GM19025 (cell line): ENCODE measurements around the gene D2HGDH.
"Not testable (repeated sequence)": the region's sequence is repeated elsewhere in the genome, so short reads cannot be mapped to it uniquely, and the experiment has no call there.

Experiments used
- ATAC-seq: cut with Tn5 transposase; IDR thresholded peaks from one replicate; pipeline ENCODE4 v1.9.1; 2021; ENCODE audit warnings: mild to moderate bottlenecking, low read depth, moderate library complexity; ENCODE audit not compliant: unreplicated experiment

D2HGDH gene

DNA sequence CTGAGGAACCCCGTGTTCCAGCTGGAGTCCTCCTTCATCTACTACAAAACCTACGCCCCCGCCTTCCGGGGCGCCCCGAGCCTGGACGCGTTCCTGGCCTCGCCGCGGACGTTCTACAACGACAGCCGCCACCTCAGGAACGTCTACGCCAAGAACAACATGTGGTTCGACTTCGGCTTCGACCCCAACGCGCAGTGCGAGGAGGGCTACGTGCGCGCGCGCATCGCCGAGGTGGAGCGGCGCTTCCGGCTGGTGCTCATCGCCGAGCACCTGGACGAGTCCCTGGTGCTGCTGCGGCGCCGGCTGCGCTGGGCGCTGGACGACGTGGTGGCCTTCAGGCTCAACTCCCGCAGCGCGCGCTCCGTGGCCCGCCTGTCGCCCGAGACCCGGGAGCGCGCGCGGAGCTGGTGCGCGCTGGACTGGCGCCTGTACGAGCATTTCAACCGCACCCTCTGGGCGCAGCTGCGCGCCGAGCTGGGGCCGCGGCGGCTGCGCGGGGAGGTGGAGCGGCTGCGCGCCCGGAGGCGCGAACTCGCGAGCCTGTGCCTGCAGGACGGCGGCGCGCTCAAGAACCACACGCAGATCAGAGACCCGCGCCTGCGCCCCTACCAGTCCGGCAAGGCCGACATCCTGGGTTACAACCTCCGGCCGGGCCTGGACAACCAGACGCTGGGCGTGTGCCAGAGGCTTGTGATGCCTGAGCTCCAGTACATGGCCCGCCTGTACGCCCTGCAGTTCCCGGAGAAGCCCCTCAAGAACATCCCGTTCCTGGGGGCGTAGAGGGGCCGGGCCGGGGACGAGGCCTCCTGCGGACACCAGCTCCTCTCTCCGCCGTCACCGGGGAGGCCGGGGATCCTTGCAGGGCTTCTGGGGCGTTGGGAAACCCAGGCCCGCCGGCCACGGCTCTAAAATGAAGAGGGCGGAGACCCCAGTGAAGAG lies 69.2 kb downstream of the D2HGDH start:
- ATAC-seq = no peak

DNA sequence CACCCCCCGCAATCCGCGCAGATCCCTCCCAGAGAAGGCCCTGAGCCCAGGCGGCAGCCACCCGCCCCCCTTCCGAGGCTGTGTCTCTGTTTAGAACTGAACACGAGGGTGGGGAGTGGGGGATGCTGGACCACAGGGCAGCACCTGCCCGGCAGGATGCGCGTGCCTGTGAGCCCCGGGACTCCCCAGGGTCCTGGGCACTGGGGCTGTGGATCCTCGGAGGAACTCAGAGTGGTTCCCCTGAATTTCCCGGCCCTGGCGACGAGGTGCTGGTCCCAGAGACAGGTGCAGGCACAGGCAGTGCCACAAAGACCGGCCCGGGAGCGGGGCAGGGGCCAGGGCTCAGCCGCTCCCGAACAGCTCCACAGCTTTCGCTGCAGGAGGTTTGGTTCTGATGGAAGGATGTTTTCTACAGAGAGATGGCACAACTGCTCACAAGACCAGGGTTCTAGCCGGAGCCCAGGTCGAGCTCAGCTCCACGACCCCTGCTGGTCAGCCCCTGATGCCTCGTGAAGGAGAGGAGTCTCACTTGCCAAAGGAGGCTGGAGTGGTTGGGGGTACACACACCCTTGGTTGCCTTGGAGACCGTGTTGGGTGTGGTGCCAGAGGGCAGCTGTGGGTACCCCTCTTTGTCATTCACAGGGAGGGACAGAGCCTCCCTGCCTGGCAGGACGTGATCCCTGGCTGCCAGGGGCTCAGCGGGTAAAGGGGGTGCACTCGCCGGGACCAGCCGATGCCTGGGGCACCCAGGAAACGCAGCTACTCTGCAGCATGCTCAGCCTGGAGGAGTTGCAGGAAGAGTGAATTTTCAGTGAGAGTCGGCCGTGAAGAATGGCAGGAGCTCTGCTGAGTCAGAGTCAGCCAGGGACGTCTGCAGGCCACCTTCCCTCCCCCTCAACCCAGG lies 70.1 kb downstream of the D2HGDH start:
- no peak for ATAC-seq

DNA sequence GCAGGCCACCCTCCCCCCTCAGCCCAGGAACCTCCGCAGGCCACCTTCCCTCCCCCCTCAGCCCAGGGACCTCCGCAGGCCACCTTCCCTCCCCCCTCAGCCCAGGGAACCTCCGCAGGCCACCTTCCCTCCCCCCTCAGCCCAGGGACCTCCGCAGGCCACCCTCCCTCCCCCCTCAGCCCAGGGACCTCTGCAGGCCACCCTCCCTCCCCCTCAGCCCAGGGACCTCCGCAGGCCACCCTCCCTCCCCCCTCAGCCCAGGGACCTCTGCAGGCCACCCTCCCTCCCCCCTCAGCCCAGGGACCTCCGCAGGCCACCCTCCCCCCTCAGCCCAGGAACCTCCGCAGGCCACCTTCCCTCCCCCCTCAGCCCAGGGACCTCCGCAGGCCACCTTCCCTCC lies 71.8 kb downstream of the D2HGDH start:
- ATAC-seq = not testable (repeated sequence)

DNA sequence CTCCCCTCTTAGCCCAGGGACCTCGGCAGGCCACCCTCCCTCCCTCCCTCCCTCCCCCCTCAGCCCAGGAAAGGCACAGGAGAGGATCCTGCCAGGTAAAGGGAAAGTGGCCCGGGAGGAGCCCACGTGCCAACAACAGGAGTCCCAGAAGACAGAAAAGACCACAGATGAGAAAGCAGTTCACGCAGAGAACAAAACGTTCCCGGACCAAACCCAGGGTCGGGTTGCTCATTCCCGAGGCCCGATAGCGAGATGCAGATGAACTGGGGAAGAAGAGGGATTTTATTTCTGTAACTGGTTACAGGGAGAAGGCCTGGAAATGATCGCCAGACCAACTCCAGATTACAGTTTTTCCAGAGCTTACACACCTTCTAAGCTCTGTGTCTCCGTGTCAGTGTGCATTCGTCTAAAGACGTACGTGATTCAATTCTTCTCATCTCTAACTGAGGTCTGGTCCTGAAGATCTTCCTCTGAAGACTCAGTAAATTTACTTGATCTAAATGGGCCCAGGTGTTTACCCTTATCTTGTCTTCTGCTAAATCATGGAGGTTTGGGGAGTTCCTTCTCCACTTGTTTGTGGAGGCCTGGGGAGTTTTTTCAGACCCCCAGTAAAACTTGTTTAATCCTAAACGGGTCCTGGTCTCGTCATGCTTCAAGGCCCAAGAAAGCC lies 73.8 kb downstream of the D2HGDH start:
- ATAC-seq = no peak

DNA sequence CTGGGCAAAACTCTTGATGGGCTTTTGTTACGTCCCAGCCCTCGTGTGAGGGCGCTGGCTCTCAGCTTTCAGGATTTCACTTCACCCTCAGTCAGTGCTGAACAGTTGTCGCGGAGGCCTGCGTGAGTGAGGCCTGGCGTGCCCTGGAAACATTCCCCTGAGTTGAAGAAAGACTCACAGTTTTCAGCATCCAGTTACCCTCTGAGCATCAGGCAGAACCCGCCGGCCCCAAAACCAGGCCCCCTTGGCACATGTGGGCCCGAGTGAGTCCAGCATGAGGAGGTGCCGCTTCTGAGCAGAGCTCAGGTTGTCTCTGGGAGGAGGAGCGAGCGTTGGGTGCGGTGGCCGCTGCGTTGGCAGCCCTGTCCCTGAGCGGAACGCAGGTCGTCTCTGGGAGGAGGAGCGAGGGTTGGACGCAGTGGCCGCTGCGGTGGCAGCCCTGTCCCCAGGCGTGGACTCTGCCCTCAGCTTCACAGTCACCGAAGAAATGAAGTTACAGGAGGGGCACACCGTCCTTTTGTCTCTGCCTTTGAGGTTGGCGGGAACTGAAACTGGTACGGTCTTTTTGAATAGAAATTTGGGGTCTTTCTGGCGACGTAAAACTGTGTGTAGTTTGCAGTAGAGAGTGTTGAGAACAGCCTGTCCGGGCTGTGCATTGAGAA lies 74.4 kb downstream of the D2HGDH start, which contains the start of gene NEU4:
Gene NEU4, plus strand, starts transcription at position 473 of the 662 bp plus-strand sequence. CDS start 5,292 bp downstream, outside the sequence.
- ATAC-seq = no peak

DNA sequence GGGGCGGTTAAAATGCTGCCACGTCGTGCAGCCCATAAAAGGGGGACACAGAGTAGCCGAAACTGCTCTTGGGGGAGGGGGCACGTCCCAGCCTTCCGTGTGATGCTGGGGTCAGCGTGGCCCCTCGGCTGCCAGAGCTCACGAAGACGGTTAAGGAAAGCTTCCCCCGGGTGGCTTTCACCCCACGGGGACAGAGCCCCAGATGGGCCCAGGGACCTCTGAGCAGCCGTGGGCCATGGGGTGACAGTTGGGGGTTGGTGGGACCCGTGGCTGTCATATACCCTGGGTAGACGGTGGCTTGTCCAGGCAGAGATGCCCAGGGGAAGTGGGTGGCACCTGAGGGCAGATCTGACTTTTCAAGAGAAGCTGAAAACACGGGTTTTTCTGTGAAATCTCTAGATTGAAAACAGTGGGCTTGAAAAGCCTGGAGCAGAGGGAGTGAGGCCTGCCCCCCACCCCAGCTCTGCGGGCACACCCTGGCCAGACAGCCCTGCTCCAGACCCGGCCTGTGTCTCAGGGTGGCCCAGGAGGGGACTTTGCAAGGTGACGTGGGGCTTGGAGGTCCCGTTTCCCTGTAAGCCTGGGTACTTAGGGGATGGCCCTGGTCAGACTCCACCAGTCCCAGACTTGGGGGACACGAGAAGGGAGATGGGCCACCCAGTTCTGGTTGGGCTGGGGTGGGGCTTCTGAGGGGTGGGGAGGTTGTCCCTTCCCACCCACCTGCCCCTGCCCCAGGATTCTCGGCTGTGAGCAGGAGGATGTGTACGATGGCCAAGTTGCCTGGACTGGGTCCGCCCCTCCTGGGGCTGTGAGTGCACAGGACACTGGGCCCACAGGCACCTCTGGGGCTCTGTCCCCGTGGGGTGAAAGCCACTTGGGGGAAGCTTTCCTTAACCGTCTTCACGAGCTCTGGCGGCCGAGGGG lies 75.2 kb downstream of the D2HGDH start:
- ATAC-seq = no peak

DNA sequence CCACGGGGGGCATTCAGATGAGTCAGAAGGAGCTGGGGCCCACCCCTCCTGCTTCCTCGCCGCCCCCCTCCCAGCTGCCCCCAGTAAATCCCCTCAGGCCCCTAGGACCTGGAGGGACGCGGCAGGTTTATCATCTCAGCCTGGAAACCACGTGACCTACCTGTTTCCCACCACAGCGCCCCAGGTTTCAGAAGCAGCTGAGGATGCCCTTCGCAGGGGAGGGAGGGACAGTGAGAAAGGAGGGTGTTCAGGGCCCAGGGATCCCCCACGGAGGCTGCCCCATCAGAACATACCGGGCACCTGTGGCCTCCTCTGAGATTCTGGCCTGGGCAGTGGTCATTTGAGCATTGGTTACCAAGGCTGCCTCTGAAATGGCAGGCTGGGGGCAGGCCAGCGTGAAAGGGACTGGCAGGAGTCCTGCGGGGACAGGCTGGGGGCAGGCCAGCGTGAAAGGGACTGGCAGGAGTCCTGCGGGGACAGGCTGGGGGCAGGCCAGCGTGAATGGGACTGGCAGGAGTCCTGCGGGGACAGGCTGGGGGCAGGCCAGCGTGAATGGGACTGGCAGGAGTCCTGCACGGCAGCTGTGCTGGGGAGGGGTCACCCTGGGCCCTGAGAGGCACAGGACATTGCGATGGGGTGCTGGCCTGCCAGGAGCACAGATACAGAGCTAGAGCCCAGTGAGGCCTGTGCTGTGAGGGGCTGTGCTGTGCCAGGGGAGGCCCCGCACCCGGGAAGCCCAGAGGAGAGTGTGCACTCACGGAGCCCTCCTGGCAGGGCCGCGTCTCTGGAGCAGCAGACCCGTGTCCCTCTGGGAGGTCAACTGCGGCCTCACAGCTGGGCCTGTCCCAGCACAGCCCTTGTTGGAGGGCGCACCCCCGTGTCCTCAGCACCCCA lies 76.1 kb downstream of the D2HGDH start:
- no peak for ATAC-seq

DNA sequence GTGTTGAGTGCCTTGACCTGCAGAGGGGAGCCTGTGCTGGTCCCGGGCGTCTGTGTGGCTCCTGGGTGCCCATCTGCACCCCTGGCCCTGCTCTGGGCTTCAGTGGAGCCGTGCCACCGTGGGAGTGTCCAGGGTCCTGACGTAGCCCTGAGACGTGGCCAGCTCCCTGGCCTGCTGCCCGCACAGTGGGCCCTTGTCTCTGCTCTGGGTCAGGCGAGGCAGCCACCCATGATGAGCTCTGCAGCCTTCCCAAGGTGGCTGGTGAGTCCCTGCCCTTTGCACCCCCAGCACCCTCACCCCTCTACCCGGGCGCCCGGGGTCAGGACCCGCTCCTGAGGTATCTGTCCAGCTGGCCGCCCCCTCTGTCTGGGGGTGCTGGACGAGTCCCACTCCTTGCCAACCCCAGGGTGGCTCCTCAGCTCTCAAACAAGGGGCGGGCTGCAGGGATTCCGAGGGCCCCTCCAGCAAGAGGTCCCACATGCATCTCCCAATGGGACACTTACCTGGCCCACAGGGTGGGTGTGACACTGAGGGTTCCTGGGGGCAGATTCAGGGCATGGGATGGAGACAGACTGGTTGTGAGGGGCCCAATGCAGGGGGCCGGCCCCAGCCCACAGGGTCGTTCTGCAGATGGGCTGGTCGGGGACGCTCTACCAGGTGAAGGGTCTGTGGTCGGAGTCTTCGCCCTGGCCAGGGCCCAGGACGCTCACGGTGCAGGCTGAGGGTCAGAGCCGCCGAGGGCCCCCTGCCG lies 76.9 kb downstream of the D2HGDH start:
- ATAC-seq = no peak

DNA sequence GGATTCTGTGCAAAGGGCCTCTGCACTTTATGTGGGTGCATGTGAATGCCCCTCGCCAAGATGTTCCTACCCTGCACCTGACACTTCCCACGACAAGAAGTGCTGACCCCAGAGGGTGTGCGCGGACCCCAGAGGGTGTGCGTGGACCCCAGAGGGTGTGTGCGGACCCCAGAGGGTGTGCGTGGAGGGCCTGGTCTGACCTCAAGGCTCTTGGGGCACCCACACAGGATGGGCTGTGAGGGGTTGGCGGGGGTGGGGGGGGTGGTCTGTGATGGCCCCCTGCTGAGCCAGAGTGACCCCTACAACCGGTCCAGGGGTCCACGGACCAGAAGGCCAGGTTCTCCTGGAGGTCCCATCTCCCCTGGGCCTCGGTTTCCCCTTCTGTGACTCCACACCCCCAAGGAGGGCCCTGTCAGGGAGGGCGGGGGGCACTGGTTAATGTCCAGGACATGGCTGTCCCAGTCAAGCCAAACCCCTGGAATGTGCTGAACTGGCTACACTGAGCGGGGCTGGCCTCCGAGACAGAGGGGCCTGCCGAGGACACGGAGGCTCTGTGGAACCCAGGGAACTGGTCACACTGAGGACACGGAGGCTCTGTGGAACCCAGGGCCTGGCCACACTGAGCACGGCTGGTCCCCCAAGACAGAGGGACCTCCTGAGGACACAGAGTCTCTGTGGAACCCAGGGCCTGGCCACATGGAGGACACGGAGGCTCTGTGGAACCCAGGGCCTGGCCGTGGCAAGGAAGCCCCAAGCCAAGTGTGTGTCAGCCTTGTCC lies 77.7 kb downstream of the D2HGDH start:
- no peak for ATAC-seq

DNA sequence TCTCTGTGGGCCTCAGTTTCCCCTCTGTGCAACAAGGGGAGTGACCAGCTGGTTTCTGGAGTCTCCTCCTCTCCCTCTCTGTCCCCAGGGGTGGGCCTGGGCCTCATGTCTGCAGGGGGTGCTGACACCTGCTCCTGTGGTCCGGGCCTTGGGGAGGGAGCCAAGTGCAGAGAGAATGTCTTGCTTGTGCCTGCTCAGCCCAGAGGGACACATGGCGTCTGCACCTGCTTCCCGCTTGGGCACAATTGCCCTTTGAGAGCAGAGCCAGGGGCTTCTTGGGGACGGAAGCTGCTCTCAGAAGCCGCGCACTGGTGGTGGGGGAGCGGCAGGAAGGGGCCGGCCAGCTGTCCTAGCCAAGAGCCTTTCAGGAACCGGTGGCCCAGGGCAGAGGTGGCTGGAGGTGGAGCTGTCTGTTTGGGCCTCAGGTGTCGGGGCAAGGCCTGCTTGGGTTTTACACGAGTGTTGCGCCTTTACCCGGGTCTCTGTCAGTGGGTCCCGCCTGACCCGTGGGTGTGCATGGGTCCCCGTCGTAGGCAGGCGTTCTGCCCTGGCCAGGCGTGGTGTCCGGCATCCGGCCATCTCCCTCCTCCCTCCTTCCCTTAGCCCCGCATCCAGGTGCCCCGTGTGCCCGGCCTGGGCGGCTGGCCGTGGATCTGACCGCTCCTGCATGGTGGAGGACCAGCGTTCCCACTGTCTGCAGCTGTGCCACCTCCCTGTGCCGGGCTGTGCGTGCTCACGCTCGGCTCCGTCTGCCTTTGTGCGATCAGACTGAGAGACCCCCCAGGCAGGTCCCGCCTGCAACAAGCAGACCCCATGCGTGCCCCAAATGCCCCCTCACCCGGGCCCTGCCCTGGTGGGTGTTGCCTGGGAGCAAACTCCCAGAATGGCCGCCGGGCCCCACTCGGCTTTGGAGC lies 78.6 kb downstream of the D2HGDH start:
- ATAC-seq = no peak

DNA sequence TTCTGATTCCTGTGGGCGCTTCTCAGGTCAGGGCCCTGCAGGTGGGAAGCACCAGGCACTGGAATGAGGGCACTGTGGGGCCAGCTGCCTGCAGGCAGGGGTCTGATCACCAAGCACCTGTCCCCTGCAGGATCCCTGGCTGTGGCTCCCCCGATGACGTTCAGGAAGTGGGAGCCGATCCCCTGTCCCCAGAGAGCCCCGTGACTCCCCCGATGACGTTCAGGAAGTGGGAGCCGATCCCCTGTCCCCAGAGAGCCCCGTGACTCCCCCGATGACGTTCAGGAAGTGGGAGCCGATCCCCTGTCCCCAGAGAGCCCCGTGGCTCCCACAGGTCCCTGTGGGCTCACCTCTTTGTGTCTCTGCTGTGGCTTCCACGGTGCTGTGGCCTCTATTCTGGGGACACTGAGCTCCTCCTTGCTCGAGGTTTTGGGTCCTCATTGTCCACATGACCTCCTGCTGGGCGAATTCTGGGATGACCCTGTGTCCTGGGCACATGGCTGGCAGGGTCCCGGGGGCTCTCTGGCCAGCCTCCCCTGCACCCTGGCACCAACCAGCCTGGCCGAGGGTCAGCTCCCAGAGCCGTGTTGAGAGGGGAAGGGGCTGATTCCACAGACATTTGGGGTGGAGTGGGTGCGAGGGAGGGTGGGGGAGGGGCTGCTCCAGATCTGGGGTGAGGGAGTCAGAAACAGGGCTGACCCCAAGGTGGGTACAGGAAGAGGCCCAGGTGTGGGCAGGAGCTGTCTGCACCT lies 79.4 kb downstream of the D2HGDH start:
- ATAC-seq = no peak

DNA sequence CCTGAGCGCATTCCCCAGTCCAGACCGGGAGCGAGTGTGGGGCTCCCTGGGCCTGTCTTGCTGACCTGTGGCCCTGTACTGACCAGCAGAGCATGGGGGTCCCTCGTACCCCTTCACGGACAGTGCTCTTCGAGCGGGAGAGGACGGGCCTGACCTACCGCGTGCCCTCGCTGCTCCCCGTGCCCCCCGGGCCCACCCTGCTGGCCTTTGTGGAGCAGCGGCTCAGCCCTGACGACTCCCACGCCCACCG lies 79.9 kb downstream of the D2HGDH start:
- ATAC-seq = no peak

DNA sequence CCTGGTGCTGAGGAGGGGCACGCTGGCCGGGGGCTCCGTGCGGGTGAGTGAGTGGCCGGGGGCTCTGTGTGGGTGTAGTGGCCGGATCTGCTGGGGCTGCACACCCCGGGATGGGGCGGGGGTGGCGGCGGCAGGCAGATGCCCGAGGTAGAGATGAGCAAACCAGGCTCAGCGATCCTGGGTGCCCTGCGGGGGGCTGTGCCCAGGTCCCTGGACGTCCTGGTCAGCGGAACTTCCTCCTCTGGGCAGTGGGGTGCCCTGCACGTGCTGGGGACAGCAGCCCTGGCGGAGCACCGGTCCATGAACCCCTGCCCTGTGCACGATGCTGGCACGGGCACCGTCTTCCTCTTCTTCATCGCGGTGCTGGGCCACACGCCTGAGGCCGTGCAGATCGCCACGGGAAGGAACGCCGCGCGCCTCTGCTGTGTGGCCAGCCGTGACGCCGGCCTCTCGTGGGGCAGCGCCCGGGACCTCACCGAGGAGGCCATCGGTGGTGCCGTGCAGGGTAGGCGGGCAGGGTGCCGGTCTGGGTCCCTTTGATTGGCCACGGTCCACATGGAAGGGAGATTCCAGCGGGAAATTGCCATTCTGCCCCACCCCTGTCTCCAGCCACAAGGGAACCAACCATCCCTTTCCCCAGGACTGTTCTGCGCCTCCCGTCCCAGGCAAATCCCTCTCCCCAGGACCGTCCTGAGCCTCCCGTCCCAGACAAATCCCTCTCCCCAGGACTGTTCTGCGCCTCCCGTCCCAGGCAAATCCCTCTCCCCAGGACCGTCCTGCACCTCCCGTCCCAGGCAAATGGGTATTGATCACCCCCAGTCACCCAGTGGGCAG lies 80.4 kb downstream of the D2HGDH start:
- ATAC-seq = no peak
